GM21825 (cell line): Measurements from ENCODE around the gene MSLN.
"Not testable (repeated sequence)": the region's sequence is repeated elsewhere in the genome, so short reads cannot be mapped to it uniquely, and the experiment has no call there.

Experiments used
- ATAC-seq: cut with Tn5 transposase; IDR thresholded peaks from one replicate; pipeline ENCODE4 v1.9.1; 2021; ENCODE audit warnings: mild to moderate bottlenecking, moderate library complexity; ENCODE audit not compliant: unreplicated experiment

MSLN gene

GRCh38 chr16:760545-761343, at the start of gene MSLN:
TSS of gene MSLN (plus strand) at chr16:760734. CDS start at chr16:762681, 1,947 bp downstream.
- ATAC-seq, result no peak

- no peak for ATAC-seq
Observed at GRCh38 chr16:711084-711483, 49.5 kb upstream of the MSLN start.

GRCh38 chr16:711548-712320, 48.8 kb upstream of the MSLN start:
- ATAC-seq, result no peak

GRCh38 chr16:712740-713250, 47.7 kb upstream of the MSLN start:
- not testable (repeated sequence) for ATAC-seq

- ATAC-seq, result no peak
Observed at GRCh38 chr16:714079-714478, 46.5 kb upstream of the MSLN start.

GRCh38 chr16:714558-715476, 45.7 kb upstream of the MSLN start, which contains the start of gene METRN:
TSS of gene METRN (plus strand) at chr16:715118. CDS start at chr16:715290, 172 bp downstream.
- peak; percentile 67 for ATAC-seq

- ATAC-seq, result no peak
Observed at GRCh38 chr16:715477-716199, 44.9 kb upstream of the MSLN start.

GRCh38 chr16:716200-716568, 44.4 kb upstream of the MSLN start:
- no peak for ATAC-seq

- ATAC-seq, result no peak
Observed at GRCh38 chr16:716768-717325, 43.7 kb upstream of the MSLN start.

- no peak for ATAC-seq
Observed at GRCh38 chr16:717450-718245, 42.9 kb upstream of the MSLN start.

- no peak for ATAC-seq
Observed at GRCh38 chr16:718389-718788, 42.1 kb upstream of the MSLN start.

- no peak for ATAC-seq
Observed at GRCh38 chr16:718922-719321, 41.6 kb upstream of the MSLN start.

GRCh38 chr16:719815-720446, 40.6 kb upstream of the MSLN start:
- no peak for ATAC-seq

- peak; percentile 23 for ATAC-seq
Observed at GRCh38 chr16:720447-720989, 40.0 kb upstream of the MSLN start.

- peak; percentile 53 for ATAC-seq
Observed at GRCh38 chr16:720990-721764, 39.4 kb upstream of the MSLN start, which contains the start of gene ANTKMT. TSS of gene ANTKMT (plus strand) at chr16:721146. CDS start at chr16:721275, 129 bp downstream.

- ATAC-seq, result no peak
Observed at GRCh38 chr16:721765-722540, 38.6 kb upstream of the MSLN start.
